Cardiac fibroblast (primary cell): ENCODE data around the gene GID8.

Experiments used
- DNase-seq, 2 donors: peaks; one replicate each; pipeline versions ENCODE4 v3.0.0 to v3.0.0-alpha.2; 2010; ENCODE audit warnings: low read depth in 2 of 2
- H3K4me3 ChIP-seq, 2 donors: replicated peaks in 1 of 2; 1 replicate in 1 of 2; 2 replicates in 1 of 2; pipeline ENCODE4 v1.5.1; 2011; ENCODE audit warnings: low read depth in 2 of 2, low read length in 2 of 2, mild to moderate bottlenecking in 2 of 2, moderate library complexity in 1 of 2
- CTCF ChIP-seq: IDR thresholded peaks from one replicate; pipeline ENCODE4 v1.5.1; 2011; ENCODE audit warnings: low read depth, mild to moderate bottlenecking, low read length, inconsistent platforms

GID8 gene

GRCh38 chr20:62961799-62962198, 23.9 kb downstream of the GID8 start:
- TF ChIP-seq CTCF: no peak
- no peak overlapping the region for H3K4me3 ChIP-seq
- no peak for DNase-seq

GRCh38 chr20:62962221-62962879, 24.4 kb downstream of the GID8 start:
- no peak overlapping the region for H3K4me3 ChIP-seq
- no peak for DNase-seq
- no peak for TF ChIP-seq CTCF

GRCh38 chr20:62962891-62963613, 25.1 kb downstream of the GID8 start:
- DNase-seq: no peak
- H3K4me3 ChIP-seq: no peak overlapping the region
- TF ChIP-seq CTCF: no peak

GRCh38 chr20:62963614-62964397, 25.9 kb downstream of the GID8 start:
- no peak overlapping the region for H3K4me3 ChIP-seq
- TF ChIP-seq CTCF: no peak
- no peak for DNase-seq

- H3K4me3 ChIP-seq: no peak overlapping the region
- no peak for TF ChIP-seq CTCF
These were observed 26.8 kb downstream of the GID8 start for GRCh38 chr20:62964700-62965099.

GRCh38 chr20:62965363-62965771, 27.4 kb downstream of the GID8 start:
- DNase-seq: no peak
- no peak overlapping the region for H3K4me3 ChIP-seq
- no peak for TF ChIP-seq CTCF

More at GRCh38 chr20:62964700-62965099, 26.8 kb downstream of the GID8 start:
- DNase-seq: no peak
